Astrocyte (in vitro differentiated cells and primary cell): Measurements from ENCODE around the gene CCZ1B.
"Not testable (repeated sequence)": the region's sequence is repeated elsewhere in the genome, so short reads cannot be mapped to it uniquely, and the experiment has no call there.

Experiments used
- CTCF ChIP-seq: IDR thresholded peaks from 2 replicates; pipeline ENCODE4 v1.5.1; 2011; ENCODE audit warnings: low read depth, mild to moderate bottlenecking, inconsistent platforms, low read length, moderate library complexity; ENCODE audit not compliant: insufficient read depth
- EZH2 ChIP-seq: IDR thresholded peaks from 2 replicates; pipeline ENCODE4 v1.6.1; 2012; ENCODE audit warnings: mild to moderate bottlenecking, low read length, inconsistent platforms; ENCODE audit not compliant: insufficient read depth

GRCh38 chr7:6854747-6855562 lies 28.9 kb upstream of the CCZ1B start:
- TF ChIP-seq CTCF, EZH2: not testable (repeated sequence)
